Endothelial cell (in vitro differentiated cells): ENCODE data around the gene CTNS. TPM values are rescaled to one million over a fixed set of nuclear protein-coding genes. Genes with fewer than 3 reads are reported as not detected.
A peak's percentile ranks its signal among the peaks of the same experiment; 100 is the strongest.

ENCODE experiments used
- DNase-seq: peaks from one replicate; pipeline ENCODE4 v3.0.0; 2021; ENCODE audit warnings: low spot score
- H3K27ac Mint-ChIP-seq: one replicate; pipeline ENCODE4 v1.8.0; 2021; ENCODE audit warnings: mixed read lengths, inconsistent platforms; ENCODE audit not compliant: unreplicated experiment
- H3K27me3 Mint-ChIP-seq: one replicate; pipeline ENCODE4 v1.8.0; 2021; ENCODE audit warnings: mild to moderate bottlenecking, moderate library complexity, mixed read lengths, inconsistent platforms; ENCODE audit not compliant: unreplicated experiment
- H3K36me3 Mint-ChIP-seq: one replicate; pipeline ENCODE4 v1.8.0; 2021; ENCODE audit warnings: mild to moderate bottlenecking, low read depth, mixed read lengths, inconsistent platforms; ENCODE audit not compliant: unreplicated experiment
- H3K4me1 Mint-ChIP-seq: one replicate; pipeline ENCODE4 v1.8.0; 2021; ENCODE audit warnings: mild to moderate bottlenecking, mixed read lengths, inconsistent platforms; ENCODE audit not compliant: unreplicated experiment
- H3K4me3 Mint-ChIP-seq: one replicate; pipeline ENCODE4 v1.8.0; 2021; ENCODE audit warnings: mild to moderate bottlenecking, mixed read lengths, inconsistent platforms; ENCODE audit not compliant: unreplicated experiment
- H3K9me3 Mint-ChIP-seq: one replicate; pipeline ENCODE4 v1.8.0; 2021; ENCODE audit warnings: mixed read lengths, inconsistent platforms; ENCODE audit not compliant: unreplicated experiment
- total RNA-seq: library from RNA; stranded (reverse); fragmentation: NEBNext Ultra II Directional; extraction: Animal tissue kit (Norgen Biotek cat#: 25700); gene quantifications from one replicate; pipeline ENCODE4 v1.2.1, GENCODE V29; 2021; ENCODE audit not compliant: unreplicated experiment
- TF ChIP-seq, protein P1 (sequence below): fragments of 200-600 bp; sonication (generic); IDR thresholded peaks from one replicate; pipeline ENCODE4 v1.5.0; 2021; ENCODE audit warnings: antibody characterized with exemption; ENCODE audit not compliant: unreplicated experiment

Gene CTNS
- total RNA-seq, 1 donor from 2014 or later, result 17.5 TPM

GRCh38 chr17:3596804-3597464 is 39.6 kb upstream of the CTNS start:
- TF ChIP-seq, protein P1, sequence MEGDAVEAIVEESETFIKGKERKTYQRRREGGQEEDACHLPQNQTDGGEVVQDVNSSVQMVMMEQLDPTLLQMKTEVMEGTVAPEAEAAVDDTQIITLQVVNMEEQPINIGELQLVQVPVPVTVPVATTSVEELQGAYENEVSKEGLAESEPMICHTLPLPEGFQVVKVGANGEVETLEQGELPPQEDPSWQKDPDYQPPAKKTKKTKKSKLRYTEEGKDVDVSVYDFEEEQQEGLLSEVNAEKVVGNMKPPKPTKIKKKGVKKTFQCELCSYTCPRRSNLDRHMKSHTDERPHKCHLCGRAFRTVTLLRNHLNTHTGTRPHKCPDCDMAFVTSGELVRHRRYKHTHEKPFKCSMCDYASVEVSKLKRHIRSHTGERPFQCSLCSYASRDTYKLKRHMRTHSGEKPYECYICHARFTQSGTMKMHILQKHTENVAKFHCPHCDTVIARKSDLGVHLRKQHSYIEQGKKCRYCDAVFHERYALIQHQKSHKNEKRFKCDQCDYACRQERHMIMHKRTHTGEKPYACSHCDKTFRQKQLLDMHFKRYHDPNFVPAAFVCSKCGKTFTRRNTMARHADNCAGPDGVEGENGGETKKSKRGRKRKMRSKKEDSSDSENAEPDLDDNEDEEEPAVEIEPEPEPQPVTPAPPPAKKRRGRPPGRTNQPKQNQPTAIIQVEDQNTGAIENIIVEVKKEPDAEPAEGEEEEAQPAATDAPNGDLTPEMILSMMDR, result no peak
- no peaks in the 10 kb centered on the region for H3K9me3 Mint-ChIP-seq
- peaks cover 4% of the 10 kb centered on the region for H3K36me3 Mint-ChIP-seq
- no peak overlapping the region for H3K4me3 Mint-ChIP-seq
- peaks cover 5% of the 10 kb centered on the region for H3K27me3 Mint-ChIP-seq
- peaks cover 3% of the 10 kb centered on the region for H3K4me1 Mint-ChIP-seq
- DNase-seq, result no peak
- H3K27ac Mint-ChIP-seq, result no peak overlapping the region

DNA sequence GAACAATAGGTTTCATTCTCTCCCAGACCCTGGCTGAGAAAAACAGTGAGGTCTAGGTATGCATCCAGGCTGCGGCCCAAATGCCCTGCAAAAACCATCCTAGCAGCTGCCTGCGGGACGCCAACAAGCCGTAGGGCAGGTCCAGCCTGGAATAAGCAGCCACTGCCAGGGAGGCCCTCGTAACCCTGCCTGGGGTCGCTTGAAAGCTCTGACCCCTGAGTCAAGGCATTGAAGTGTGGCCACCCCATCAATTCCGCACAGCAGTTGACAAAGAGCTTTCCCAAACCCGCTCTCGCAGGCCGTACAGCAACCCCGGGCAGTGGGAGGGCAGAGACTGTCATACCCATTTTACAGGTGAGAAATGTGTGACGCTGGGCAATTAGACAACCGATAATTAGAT is 38.5 kb upstream of the CTNS start:
- no peak for DNase-seq
- Mint-ChIP-seq H3K4me1 (peaks cover 3% of the 10 kb centered on the region), H3K27me3 (peaks cover 5% of the 10 kb centered on the region)

DNA sequence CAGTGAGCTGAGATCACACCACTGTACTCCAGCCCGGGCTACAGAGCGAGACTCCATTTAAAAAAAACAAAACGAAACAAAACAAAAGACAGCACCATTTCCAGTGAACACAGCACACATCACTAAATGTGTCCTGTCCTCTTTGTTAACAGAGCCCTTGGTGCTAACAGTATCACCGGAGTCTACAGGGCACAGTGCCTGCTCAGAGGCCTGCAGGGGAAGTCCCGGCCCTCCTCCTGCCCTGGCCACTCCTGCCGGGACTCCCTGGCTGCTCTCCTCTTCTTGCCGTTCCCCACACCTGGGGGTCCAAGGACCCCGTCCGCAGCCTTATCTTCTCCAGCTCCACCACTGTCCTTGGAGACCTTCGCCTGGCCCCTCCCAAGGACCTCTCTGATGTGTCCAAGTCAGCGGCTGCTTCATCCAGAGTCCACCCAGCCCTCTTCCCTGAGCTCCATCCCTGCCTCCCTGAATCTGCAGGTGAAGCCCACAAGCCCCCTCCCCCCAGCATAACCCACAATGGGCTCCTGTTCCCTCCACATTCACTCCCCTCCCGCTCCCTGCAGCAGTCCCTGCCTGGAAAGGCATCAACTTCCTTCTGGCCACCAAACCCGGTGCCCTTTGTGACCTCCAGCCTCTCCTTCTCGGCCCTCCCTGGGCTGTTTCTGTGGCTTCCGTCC is 35.9 kb upstream of the CTNS start:
- Mint-ChIP-seq H3K4me3 (no peak overlapping the region), H3K4me1 (no peaks in the 10 kb centered on the region), H3K9me3 (no peaks in the 10 kb centered on the region), H3K27ac (no peak overlapping the region), H3K27me3 (no peaks in the 10 kb centered on the region), H3K36me3 (peaks cover 4% of the 10 kb centered on the region)
- TF ChIP-seq, protein P1, result no peak
- no peak for DNase-seq

More for the DNA sequence above, 38.5 kb upstream of the CTNS start:
- Mint-ChIP-seq H3K9me3 (no peaks in the 10 kb centered on the region), H3K4me3 (no peak overlapping the region), H3K27ac (no peak overlapping the region), H3K36me3 (peaks cover 4% of the 10 kb centered on the region)
- TF ChIP-seq, protein P1, result no peak

GRCh38 chr17:3602499-3602898 is 34.1 kb upstream of the CTNS start:
- no peaks in the 10 kb centered on the region for H3K9me3 Mint-ChIP-seq
- no peak for DNase-seq
- no peak overlapping the region for H3K4me3 Mint-ChIP-seq
- H3K4me1 Mint-ChIP-seq, result no peaks in the 10 kb centered on the region
- no peaks in the 10 kb centered on the region for H3K27me3 Mint-ChIP-seq
- H3K27ac Mint-ChIP-seq, result no peak overlapping the region
- peaks cover 4% of the 10 kb centered on the region for H3K36me3 Mint-ChIP-seq
- TF ChIP-seq, protein P1, result peak; percentile 58
